ENCODE results near the gene PTCH1.
A peak's percentile ranks its signal among the peaks of the same experiment; 100 is the strongest.

Gene PTCH1

DNA sequence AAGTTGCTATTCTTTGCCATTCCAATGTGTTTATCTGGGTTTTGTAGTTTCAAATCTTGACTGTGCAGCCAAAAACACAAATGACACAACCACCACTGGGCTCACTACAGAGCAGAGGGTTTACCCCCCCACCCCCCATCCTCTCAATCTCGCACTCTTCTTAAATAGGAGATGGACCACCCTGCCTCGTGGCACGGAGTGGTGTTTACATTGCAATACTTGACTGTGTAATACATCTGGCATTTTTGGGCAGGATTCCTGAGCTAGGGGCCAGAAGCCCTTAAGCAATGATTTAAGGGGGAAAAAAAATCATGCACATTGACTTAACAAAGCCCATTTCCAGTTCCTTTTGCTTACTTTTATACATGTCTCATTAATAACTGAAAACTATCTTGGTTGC, 19.0 kb downstream of the PTCH1 start:
- no peak for DNase-seq

DNA sequence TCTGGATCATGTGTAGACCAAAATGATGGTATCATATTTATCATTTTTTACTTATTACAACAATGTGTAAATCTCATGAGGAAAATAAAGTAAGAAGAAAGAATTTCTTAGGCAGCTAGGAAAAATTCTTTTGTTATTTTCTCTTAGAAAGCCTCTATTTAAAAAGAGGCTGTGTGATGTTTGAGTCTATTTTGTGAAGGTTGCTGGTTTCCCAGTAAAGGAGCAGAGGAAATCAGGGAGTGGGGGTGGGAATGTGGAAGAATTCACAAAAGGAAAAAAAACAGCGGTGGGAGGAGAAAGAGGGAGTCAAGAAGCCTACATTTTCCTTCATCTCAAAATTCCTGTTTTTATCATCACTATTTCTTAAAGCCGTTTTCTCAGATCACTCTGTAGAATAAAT, 20.1 kb downstream of the PTCH1 start:
- no peak for DNase-seq

DNA sequence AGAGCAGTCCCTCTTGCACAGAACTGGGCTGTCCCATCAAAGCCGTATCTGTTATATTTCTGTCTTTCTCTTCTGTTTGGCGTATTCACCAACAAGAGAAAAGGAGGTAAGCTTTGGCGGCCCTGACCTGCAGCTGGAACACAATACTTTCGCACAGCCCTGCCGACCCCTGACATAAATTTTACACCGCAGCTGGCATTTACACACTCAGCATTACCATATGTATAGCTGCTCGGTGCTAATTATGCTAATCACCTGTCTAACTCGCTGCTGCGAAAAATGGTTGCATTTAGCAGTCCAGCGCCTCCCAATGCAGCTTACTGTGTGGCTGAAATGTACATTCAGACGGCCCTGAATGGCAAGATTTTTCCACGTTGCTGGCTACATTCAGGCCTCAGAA, 20.8 kb downstream of the PTCH1 start:
- no peak for DNase-seq

GRCh38 chr9:95495529-95495928, 21.2 kb downstream of the PTCH1 start:
- DNase-seq: no peak

- peak; percentile 53 for DNase-seq
Measured at GRCh38 chr9:95494416-95495371, 22.1 kb downstream of the PTCH1 start.

DNA sequence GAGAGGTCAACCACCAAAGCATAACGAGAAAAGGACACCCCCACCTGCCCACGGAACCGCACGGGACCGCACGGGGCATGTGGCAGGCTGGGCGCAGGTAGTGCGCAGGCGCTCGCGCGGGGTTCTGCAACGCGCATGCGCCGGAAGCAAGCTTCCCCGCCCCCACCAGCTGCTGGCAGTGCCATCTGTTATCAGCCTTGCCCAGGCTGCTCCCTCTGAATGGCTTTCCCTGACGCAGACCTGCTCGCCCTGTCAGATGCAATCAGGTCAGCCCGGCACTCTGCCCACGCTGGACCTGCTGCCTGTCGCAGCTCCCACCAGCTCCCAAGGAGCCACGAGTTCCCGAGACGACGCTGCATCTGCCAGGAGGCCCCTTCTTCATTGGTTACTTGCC, 22.8 kb downstream of the PTCH1 start:
- DNase-seq: peak; percentile 55

GRCh38 chr9:95493402-95493801, 23.4 kb downstream of the PTCH1 start:
- no peak for DNase-seq

DNA sequence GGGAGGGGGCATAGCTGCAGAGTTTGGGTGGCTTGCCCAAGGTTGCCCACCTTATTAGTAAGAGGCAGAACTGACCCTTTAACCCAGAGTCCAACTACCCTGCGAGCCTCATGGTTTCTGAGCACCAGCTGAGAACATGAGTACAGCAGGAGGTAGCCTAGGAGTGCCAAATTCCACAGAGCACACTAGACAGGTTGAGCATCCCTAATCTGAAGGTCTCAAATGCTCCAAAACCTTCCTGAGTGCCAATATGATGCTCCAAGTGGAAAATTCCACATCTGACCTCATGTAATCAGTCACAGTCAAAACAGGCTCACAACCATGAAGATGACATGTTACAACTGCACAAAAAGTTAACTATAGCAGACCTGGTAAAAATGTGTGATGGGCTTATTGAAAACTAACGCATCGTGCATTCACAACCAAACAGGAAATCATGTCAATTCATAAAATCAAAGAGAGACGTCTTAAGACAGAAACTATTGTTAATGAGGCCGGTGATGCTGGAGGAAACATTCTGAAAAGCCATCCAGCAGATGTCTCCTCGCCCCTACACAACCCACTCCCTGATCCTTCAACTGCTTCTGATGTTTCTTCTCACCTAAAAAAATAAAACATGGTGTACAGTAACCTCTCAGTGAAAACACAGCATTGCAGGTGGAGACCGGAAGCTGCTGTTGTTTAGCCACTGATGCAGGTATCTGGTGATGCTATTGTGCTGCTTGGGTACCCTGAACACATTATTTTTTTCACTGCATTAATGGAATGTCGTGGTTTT, 25.0 kb downstream of the PTCH1 start:
- no peak for DNase-seq

- DNase-seq: no peak
Measured at GRCh38 chr9:95488954-95489353, 27.8 kb downstream of the PTCH1 start.

GRCh38 chr9:95486318-95486717, 30.5 kb downstream of the PTCH1 start:
- DNase-seq: no peak

GRCh38 chr9:95484225-95484624, 32.5 kb downstream of the PTCH1 start:
- no peak for DNase-seq

GRCh38 chr9:95483431-95483830, 33.3 kb downstream of the PTCH1 start:
- DNase-seq: no peak

DNA sequence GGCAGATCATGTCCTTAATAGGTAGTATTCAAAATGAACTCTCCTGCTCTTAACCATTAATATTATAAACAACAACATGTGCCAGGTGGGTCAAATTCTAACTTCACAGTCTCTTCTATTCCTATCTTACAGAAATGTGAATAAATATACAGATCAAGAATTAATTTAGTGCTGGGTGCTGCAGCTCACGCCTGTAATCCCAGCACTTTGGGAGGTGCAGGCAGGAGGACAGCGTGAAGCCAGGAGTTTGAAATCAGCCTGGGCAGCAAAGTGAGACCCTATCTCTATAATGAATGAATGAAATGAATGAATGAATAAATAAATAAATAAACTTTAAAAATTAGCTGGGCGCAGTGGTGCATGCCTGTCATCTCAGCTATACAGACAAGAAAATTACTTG, 34.1 kb downstream of the PTCH1 start:
- DNase-seq: no peak

DNA sequence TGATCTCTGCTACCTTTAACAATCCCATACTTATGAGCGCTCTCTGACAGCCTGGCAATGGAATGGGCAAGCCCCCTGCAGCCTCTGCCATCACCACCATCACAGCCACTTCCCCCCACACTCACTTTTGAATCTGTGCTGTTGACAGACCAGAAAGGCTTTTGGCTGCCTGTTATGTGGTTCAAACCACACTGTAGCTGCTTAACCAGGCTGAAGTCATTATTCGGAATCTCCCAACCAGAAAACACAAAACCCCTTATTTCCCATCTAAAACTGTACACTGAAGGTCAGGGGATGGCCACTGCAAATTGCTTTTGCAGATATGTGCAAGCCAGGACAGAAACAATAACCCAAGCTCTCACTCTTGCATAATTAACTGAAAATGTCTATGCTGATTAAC, 35.8 kb downstream of the PTCH1 start:
- DNase-seq: no peak

DNA sequence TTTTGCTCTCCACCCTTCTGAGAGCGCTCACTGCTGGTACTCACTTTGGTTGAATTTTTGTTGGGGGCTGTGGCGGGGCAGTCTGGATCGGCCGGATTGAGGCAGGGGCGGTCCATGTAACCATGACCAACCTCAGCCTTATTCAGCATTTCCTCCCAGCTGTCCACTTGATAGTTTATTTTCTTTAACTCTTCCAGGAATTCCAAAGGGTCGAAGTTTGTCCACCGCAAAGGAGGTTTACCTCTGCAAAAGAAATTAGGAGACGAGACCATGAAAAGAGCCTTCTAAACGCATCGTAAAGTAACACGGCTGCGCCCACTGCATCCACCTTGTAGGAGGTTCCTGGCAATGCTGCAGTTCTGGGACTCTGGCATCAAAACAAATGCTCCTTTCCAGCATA, 36.4 kb downstream of the PTCH1 start:
- no peak for DNase-seq

- DNase-seq: no peak
Measured at GRCh38 chr9:95479330-95479729, 37.4 kb downstream of the PTCH1 start.

DNA sequence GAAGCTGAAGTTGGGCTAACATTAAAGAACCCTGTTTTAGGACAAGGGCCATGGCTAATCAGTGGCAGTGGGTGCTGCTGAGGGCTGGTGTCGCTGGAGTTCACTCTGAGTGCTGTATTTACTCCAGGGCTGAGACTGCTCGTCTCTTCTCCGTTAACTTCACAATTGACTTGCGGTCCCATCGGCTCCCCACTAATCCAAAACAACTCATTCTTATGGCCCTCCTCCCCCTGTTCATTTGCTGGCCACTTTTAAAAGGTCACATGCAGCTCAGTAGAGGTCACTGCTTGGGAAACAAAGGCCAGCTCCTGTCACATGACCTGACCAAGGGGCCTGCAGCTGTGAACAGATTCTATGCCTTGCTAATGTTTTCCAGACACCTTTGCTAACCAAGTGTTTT, 38.4 kb downstream of the PTCH1 start:
- no peak for DNase-seq

DNA sequence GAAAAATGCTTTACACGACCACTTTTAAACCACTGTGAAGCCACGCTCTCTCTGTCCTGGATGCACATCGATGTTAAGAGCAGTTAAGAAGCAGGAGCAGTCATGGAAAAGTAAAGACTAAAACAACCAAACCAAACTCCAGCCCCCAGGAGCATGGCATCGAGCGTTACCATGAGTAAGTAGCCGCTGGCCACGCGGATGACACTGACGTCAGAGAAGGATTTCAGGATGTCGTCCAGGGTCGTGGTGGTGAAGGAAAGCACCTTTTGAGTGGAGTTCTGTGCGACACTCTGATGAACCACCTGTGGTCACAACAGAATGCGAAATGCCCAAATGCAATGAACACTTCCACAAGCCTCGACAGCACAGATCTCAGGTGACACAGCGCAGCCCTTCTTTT, 38.9 kb downstream of the PTCH1 start:
- DNase-seq: no peak

- DNase-seq: no peak
Measured at GRCh38 chr9:95477441-95477840, 39.3 kb downstream of the PTCH1 start.

GRCh38 chr9:95468791-95469190, 48.0 kb downstream of the PTCH1 start:
- DNase-seq: no peak

DNA sequence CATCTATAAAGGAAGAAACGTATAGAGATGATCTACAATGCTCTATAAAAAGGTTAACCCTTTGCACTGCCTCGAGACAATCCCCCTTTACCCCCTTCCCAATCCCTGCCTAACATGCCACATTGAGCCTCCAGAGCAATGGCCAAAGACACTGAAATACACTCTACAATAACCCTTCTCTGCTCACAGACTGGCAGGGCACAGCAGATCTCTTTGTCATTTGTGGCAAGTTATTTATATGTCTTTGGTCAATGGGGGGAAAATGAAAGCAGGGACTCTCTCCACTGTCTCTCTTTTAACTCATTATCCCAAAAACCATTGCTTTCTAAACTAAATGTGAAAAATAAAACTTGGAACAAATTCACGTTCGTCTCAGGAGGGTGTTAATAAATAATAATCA, 51.7 kb downstream of the PTCH1 start:
- no peak for DNase-seq

DNA sequence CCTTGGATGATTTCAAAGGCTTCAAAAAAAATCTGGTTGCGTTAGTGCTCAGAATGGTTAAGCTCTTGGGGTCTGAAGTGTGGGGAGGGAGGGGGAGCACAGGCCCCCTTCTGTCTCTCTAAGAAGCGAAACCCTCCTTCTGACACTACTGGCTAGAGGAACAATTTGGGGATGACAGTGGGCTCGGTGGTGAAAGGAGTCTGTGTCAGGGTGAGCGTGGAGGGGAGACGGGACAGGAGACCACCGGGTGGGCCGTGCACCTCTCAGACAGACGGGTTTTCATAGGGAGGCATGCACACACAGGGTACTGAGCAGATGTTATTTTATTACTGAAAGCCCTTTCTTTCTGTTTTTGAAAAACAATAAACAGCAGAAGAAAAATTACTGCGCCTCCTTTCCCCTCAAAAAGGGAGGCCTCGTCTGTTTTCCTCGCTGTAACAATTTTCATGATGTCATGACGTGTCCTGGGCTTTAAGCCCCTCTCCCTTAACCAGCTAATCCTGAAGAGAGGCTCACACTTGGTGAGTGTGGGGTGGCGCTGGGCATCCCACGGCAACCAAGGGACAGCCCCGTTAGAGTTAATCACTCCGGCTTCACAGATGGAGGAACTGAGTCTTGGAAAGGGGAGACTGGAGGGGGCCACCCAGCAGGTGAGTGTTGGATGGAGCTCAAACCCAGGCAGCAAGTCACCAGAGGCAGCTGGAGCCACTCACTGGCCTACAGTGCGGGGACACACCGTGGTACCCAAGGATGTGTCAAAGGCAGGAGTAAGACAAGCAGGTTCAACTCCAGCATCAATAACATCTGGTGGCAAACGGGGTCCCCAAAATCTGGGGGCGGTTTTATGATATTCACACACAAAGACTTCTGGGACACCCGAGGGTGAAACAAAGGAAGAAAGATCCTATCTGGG, 53.4 kb downstream of the PTCH1 start:
- no peak for DNase-seq

Data from OCI-M1 (cell line).